PC-9 (cell line): ENCODE data around the gene PHACTR3. TPM values are rescaled to one million over a fixed set of nuclear protein-coding genes. Genes with fewer than 3 reads are reported as not detected.

ENCODE experiments used
- BruUV-seq: library from RNA; stranded (reverse); fragments of 400-500 nt; replicated peaks from 2 replicates; lab custom pipeline; 2021; lab: Mats Ljungman, UMichigan
- CTCF ChIA-PET: fragments of 300-600 bp; sonication (Branson Sonifier 250); formaldehyde crosslinking; loops from one replicate; lab custom pipeline; 2022; ENCODE audit warnings: antibody characterized with exemption; lab: Charles Lee
- POLR2A ChIA-PET: fragments of 300-600 bp; sonication (Branson Sonifier 250); formaldehyde crosslinking; loops from one replicate; lab custom pipeline; 2022; ENCODE audit warnings: antibody characterized with exemption; ENCODE audit not compliant: unreplicated experiment; lab: Charles Lee
- DNase-seq, 2 experiments: peaks; one replicate each; pipeline versions ENCODE4 v3.0.0 to v3.0.0-alpha.2; 2015 to 2022; ENCODE audit warnings: mixed read lengths in 1 of 2
- H2AFZ ChIP-seq: fragments of 200-600 bp; sonication (generic); 2 replicates; pipeline ENCODE4 v1.8.1; 2017; ENCODE audit warnings: antibody characterized with exemption
- H3F3A ChIP-seq: fragments of 200-600 bp; sonication (generic); 2 replicates; pipeline ENCODE4 v1.8.1; 2017; ENCODE audit warnings: antibody characterized with exemption, mild to moderate bottlenecking, low read depth; ENCODE audit not compliant: insufficient read depth
- H3K27ac ChIP-seq: fragments of 200-600 bp; sonication (generic); 2 replicates; pipeline ENCODE4 v1.6.1; 2016; ENCODE audit warnings: mixed run types
- H3K27me3 ChIP-seq: fragments of 200-600 bp; sonication (generic); 2 replicates; pipeline ENCODE4 v1.6.1; 2016; ENCODE audit warnings: low read depth, mixed run types; ENCODE audit not compliant: insufficient read depth
- H3K36me3 ChIP-seq: fragments of 200-600 bp; sonication (generic); 2 replicates; pipeline ENCODE4 v1.6.1; 2016; ENCODE audit warnings: low read depth, mixed run types
- H3K4me1 ChIP-seq: fragments of 200-600 bp; sonication (generic); replicated peaks from 2 replicates; pipeline ENCODE4 v1.6.1; 2016; ENCODE audit warnings: mixed run types; ENCODE audit not compliant: insufficient read depth
- H3K4me2 ChIP-seq: fragments of 200-600 bp; sonication (generic); 2 replicates; pipeline ENCODE4 v1.6.1; 2017; ENCODE audit warnings: mixed run types
- H3K4me3 ChIP-seq: fragments of 200-600 bp; sonication (generic); 2 replicates; pipeline ENCODE4 v1.6.1; 2016; ENCODE audit warnings: mixed run types
- H3K79me2 ChIP-seq: fragments of 200-600 bp; sonication (generic); 2 replicates; pipeline ENCODE4 v1.6.1; 2017; ENCODE audit warnings: low read depth, mixed run types
- H3K9me2 ChIP-seq: fragments of 200-600 bp; sonication (generic); 2 replicates; pipeline ENCODE4 v1.8.1; 2017; ENCODE audit warnings: mild to moderate bottlenecking; ENCODE audit not compliant: insufficient read depth
- H3K9me3 ChIP-seq: fragments of 200-600 bp; sonication (generic); 2 replicates; pipeline ENCODE4 v1.8.1; 2016; ENCODE audit warnings: low read depth; ENCODE audit not compliant: insufficient read depth
- H4K20me1 ChIP-seq: fragments of 200-600 bp; sonication (generic); 2 replicates; pipeline ENCODE4 v1.8.1; 2017; ENCODE audit not compliant: insufficient read depth
- EZH2 ChIP-seq: fragments of 200-600 bp; sonication (generic); IDR thresholded peaks from 2 replicates; pipeline ENCODE4 v1.8.0; 2017; ENCODE audit warnings: antibody characterized with exemption, low read depth
- intact Hi-C: fragments of 100-400 bp; cut with micrococcal nuclease; formaldehyde crosslinking; loops from one replicate; pipeline ENCODE4 v1.10.0; 2022; ENCODE audit not compliant: unreplicated experiment
- total RNA-seq: library from RNA; stranded (reverse); gene quantifications from 2 replicates; pipeline ENCODE4 v1.2.3, GENCODE V29; 2021
- TF ChIP-seq, protein P1 (sequence below): fragments of 200-600 bp; sonication (generic); conservative IDR thresholded peaks from 2 replicates; pipeline ENCODE4 v1.6.1; 2017; ENCODE audit warnings: mixed run types, antibody characterized with exemption, mild to moderate bottlenecking, moderate library complexity

Gene PHACTR3
- total RNA-seq, 1 experiment from 2014 or later = 0.41 TPM

DNA sequence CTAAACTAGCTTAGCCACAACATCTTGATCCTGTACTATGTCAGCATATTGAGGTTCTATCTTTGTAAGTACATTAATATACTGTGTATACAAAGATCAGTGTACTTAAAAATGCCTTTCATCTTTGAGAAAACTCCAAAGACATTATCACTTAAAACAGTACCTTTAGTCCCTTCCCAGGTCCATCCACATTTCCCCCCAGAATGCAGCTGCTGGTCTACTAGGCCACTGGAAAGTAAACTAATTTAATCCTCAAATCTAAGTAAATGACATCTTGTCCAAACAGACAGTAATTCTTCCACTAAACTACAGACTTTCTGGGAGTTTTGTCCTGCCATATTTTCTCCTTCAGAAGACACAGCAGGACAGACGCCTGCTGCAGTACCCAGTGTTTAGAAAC, 260.4 kb downstream of the PHACTR3 start:
- no TSS peak for BruUV-seq

GRCh38 chr20:59866338-59866737, 262.0 kb downstream of the PHACTR3 start:
- Histone ChIP-seq H3K4me1 (no peaks in the 10 kb centered on the region), H4K20me1 (no peaks in the 10 kb centered on the region; the same call in 1 of the 2 replicates), H3K9me2 (no peaks in the 10 kb centered on the region), H3K27ac (no peak overlapping the region), H3F3A (no peaks in the 10 kb centered on the region), H3K4me3 (no peak overlapping the region), H3K36me3 (peaks cover 10% of the 10 kb centered on the region; the same call in 1 of the 2 replicates), H2AFZ (no peak overlapping the region), H3K9me3 (no peaks in the 10 kb centered on the region; the same call in 1 of the 2 replicates), H3K79me2 (no peaks in the 10 kb centered on the region), H3K4me2 (no peak overlapping the region), H3K27me3 (no peaks in the 10 kb centered on the region)
- intact Hi-C loops = no loop called here
- DNase-seq = no peak
- ChIA-PET POLR2A (interaction anchor here (0.6 kb wide), 1 partner anchor 772 kb away, joined by 9 read pairs; no protein-coding TSS in a partner anchor), CTCF (no interaction called here)
- no TSS peak for BruUV-seq
- TF ChIP-seq, protein P1, sequence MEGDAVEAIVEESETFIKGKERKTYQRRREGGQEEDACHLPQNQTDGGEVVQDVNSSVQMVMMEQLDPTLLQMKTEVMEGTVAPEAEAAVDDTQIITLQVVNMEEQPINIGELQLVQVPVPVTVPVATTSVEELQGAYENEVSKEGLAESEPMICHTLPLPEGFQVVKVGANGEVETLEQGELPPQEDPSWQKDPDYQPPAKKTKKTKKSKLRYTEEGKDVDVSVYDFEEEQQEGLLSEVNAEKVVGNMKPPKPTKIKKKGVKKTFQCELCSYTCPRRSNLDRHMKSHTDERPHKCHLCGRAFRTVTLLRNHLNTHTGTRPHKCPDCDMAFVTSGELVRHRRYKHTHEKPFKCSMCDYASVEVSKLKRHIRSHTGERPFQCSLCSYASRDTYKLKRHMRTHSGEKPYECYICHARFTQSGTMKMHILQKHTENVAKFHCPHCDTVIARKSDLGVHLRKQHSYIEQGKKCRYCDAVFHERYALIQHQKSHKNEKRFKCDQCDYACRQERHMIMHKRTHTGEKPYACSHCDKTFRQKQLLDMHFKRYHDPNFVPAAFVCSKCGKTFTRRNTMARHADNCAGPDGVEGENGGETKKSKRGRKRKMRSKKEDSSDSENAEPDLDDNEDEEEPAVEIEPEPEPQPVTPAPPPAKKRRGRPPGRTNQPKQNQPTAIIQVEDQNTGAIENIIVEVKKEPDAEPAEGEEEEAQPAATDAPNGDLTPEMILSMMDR = no peak
- no peak for TF ChIP-seq EZH2

More for the DNA sequence above, 260.4 kb downstream of the PHACTR3 start:
- no peak overlapping the region for H3K4me2 ChIP-seq
- ChIA-PET POLR2A (no interaction called here), CTCF (no interaction called here)
- no peaks in the 10 kb centered on the region for H3K9me2 ChIP-seq
- H3K36me3 ChIP-seq = peaks cover 13% of the 10 kb centered on the region; the same call in 1 of the 2 replicates
- no peaks in the 10 kb centered on the region for H3K27me3 ChIP-seq
- H3K4me1 ChIP-seq = no peaks in the 10 kb centered on the region
- H4K20me1 ChIP-seq = no peaks in the 10 kb centered on the region
- no peak overlapping the region for H3K27ac ChIP-seq
- no peak overlapping the region for H3K4me3 ChIP-seq
- no peaks in the 10 kb centered on the region for H3F3A ChIP-seq
- TF ChIP-seq, protein P1 = no peak
- no peak for TF ChIP-seq EZH2
- no peak overlapping the region for H2AFZ ChIP-seq
- no peaks in the 10 kb centered on the region; the same call in 1 of the 2 replicates for H3K9me3 ChIP-seq
- no peak for DNase-seq
- intact Hi-C loops = no loop called here
- no peaks in the 10 kb centered on the region for H3K79me2 ChIP-seq

GRCh38 chr20:59871096-59871495, 266.8 kb downstream of the PHACTR3 start:
- Histone ChIP-seq H3K27me3 (no peaks in the 10 kb centered on the region), H3K79me2 (no peaks in the 10 kb centered on the region), H3K9me3 (no peaks in the 10 kb centered on the region), H3K27ac (no peak overlapping the region), H3K4me1 (no peaks in the 10 kb centered on the region), H3K4me3 (no peak overlapping the region), H3K9me2 (no peaks in the 10 kb centered on the region), H3F3A (no peaks in the 10 kb centered on the region), H3K4me2 (no peak overlapping the region), H3K36me3 (no peaks in the 10 kb centered on the region), H4K20me1 (no peaks in the 10 kb centered on the region; the same call in 1 of the 2 replicates), H2AFZ (no peak overlapping the region)
- DNase-seq = no peak
- intact Hi-C loops = no loop called here
- BruUV-seq = no TSS peak
- TF ChIP-seq, protein P1 = no peak
- TF ChIP-seq EZH2 = no peak
- CTCF ChIA-PET = no interaction called here
- POLR2A ChIA-PET = no interaction called here
